ENCODE measurements around the gene USP22.

DNA sequence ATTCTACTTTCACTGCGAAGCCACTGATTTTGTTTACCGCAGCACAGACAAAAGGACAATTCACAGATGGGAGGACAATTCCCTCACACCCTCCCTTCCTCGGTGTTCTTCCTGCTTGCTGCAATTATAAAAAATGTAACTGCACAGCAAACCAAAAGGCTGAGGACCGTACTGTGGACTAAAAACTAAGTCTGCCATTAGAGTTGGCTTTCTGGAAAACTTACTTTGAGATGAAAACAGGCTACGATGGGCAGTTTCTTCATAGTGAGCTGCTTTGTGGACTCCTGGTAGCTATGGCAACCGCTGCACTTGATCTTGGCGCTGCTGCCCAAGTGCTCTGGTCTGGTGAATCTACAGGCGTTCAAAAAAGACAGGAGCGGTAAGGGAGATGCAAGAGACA, 35.2 kb downstream of the USP22 start:
- TF ChIP-seq, protein P1, sequence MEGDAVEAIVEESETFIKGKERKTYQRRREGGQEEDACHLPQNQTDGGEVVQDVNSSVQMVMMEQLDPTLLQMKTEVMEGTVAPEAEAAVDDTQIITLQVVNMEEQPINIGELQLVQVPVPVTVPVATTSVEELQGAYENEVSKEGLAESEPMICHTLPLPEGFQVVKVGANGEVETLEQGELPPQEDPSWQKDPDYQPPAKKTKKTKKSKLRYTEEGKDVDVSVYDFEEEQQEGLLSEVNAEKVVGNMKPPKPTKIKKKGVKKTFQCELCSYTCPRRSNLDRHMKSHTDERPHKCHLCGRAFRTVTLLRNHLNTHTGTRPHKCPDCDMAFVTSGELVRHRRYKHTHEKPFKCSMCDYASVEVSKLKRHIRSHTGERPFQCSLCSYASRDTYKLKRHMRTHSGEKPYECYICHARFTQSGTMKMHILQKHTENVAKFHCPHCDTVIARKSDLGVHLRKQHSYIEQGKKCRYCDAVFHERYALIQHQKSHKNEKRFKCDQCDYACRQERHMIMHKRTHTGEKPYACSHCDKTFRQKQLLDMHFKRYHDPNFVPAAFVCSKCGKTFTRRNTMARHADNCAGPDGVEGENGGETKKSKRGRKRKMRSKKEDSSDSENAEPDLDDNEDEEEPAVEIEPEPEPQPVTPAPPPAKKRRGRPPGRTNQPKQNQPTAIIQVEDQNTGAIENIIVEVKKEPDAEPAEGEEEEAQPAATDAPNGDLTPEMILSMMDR (IDR thresholded peaks at IDR 0.05) = no peak
- TF ChIP-seq POLR2A (IDR thresholded peaks at IDR 0.05) = no peak
